HL-60 (cell line): ENCODE data around the gene ATP2B3.

ENCODE experiments used
- POLR2AphosphoS5 ChIP-seq: IDR thresholded peaks from 2 replicates; pipeline ENCODE4 v1.6.1; 2012; ENCODE audit warnings: low read depth
- TF ChIP-seq, protein P1 (sequence below): IDR thresholded peaks from one replicate; pipeline ENCODE4 v1.5.1; 2011; ENCODE audit warnings: low read length, control low read depth, inconsistent platforms; ENCODE audit not compliant: insufficient read depth
- TF ChIP-seq, protein P2 (sequence below): IDR thresholded peaks from 2 replicates; pipeline ENCODE4 v1.6.1; 2012; ENCODE audit warnings: low read depth; ENCODE audit not compliant: insufficient replicate concordance

DNA sequence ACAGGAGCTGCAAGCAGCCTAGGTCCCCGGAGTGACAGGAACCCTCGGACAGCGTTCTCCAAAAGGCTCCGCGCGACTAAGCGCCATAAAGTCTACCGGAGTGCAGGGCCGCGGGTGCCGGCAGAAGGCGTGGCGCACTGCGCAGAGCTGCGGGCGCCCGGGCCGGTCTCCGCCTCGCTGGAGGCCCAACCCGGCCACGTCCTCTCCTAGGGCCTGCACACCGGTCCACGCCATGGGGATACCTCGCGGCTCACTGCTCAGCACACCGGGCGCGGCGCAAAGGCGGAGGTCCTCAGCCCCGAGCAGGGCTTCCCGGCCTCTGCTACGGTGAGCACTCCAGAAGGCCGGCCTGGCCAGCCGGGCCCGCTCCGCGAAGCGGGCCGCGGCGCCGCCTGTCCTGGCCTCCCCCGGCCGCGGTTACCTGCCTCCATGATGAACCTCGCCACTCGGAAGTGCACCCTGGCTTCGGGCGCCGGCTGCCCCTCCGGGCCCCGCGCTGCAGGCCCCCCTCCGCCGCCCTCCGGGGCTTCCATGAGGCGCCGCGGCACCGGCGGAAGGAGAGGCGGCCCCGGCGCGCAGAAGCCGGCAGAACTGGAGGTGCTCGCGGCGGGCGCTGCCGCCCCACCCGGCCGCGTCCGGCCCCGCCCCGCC, 81.2 kb downstream of the ATP2B3 start, which contains the start of gene CCNQ:
- TF ChIP-seq, protein P1, sequence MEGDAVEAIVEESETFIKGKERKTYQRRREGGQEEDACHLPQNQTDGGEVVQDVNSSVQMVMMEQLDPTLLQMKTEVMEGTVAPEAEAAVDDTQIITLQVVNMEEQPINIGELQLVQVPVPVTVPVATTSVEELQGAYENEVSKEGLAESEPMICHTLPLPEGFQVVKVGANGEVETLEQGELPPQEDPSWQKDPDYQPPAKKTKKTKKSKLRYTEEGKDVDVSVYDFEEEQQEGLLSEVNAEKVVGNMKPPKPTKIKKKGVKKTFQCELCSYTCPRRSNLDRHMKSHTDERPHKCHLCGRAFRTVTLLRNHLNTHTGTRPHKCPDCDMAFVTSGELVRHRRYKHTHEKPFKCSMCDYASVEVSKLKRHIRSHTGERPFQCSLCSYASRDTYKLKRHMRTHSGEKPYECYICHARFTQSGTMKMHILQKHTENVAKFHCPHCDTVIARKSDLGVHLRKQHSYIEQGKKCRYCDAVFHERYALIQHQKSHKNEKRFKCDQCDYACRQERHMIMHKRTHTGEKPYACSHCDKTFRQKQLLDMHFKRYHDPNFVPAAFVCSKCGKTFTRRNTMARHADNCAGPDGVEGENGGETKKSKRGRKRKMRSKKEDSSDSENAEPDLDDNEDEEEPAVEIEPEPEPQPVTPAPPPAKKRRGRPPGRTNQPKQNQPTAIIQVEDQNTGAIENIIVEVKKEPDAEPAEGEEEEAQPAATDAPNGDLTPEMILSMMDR = no peak
- TF ChIP-seq, protein P2, sequence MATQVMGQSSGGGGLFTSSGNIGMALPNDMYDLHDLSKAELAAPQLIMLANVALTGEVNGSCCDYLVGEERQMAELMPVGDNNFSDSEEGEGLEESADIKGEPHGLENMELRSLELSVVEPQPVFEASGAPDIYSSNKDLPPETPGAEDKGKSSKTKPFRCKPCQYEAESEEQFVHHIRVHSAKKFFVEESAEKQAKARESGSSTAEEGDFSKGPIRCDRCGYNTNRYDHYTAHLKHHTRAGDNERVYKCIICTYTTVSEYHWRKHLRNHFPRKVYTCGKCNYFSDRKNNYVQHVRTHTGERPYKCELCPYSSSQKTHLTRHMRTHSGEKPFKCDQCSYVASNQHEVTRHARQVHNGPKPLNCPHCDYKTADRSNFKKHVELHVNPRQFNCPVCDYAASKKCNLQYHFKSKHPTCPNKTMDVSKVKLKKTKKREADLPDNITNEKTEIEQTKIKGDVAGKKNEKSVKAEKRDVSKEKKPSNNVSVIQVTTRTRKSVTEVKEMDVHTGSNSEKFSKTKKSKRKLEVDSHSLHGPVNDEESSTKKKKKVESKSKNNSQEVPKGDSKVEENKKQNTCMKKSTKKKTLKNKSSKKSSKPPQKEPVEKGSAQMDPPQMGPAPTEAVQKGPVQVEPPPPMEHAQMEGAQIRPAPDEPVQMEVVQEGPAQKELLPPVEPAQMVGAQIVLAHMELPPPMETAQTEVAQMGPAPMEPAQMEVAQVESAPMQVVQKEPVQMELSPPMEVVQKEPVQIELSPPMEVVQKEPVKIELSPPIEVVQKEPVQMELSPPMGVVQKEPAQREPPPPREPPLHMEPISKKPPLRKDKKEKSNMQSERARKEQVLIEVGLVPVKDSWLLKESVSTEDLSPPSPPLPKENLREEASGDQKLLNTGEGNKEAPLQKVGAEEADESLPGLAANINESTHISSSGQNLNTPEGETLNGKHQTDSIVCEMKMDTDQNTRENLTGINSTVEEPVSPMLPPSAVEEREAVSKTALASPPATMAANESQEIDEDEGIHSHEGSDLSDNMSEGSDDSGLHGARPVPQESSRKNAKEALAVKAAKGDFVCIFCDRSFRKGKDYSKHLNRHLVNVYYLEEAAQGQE = no peak
- TF ChIP-seq POLR2AphosphoS5 = no peak
